ENCODE measurements around the gene TIMP3.

Gene TIMP3

GRCh38 chr22:32862936-32863661 is 61.6 kb downstream of the TIMP3 start:
- no peak overlapping the region for H2AFZ ChIP-seq (ENCODE audit: low read length)

GRCh38 chr22:32864041-32864440 is 62.5 kb downstream of the TIMP3 start:
- no peaks in the 10 kb centered on the region for H3K79me2 ChIP-seq (ENCODE audit: low read length)
- H3K4me2 ChIP-seq (ENCODE audit: low read depth, low read length) = no peak overlapping the region
- no peaks in the 10 kb centered on the region for H4K20me1 ChIP-seq (ENCODE audit: insufficient read depth, low read length)
- H3K9me2 ChIP-seq (replicated peaks; ENCODE audit: insufficient read depth, low read length) = no peaks in the 10 kb centered on the region
- no peaks in the 10 kb centered on the region for H3K9me3 ChIP-seq (replicated peaks; ENCODE audit: insufficient read depth, low read length)
- H2AFZ ChIP-seq (ENCODE audit: low read length) = no peak overlapping the region
- H3F3A ChIP-seq (ENCODE audit: insufficient read depth, low read length) = no peaks in the 10 kb centered on the region
- H3K27ac ChIP-seq (ENCODE audit: low read length) = no peak overlapping the region
- no peak overlapping the region for H3K9ac ChIP-seq (ENCODE audit: low read length)
- no peak for DNase-seq
- TF ChIP-seq EZH2phosphoT487 (IDR thresholded peaks at IDR 0.05; ENCODE audit: low read length) (no peak), EZH2 (optimal IDR thresholded peaks at IDR 0.05; ENCODE audit: low read depth, low read length) (no peak), CTCF (IDR thresholded peaks at IDR 0.05; ENCODE audit: low read length) (no peak)
- H3K4me1 ChIP-seq (ENCODE audit: low read length) = no peaks in the 10 kb centered on the region
- no peaks in the 10 kb centered on the region for H3K27me3 ChIP-seq (replicated peaks; ENCODE audit: insufficient read depth, low read length)
- no peaks in the 10 kb centered on the region for H3K36me3 ChIP-seq (replicated peaks; ENCODE audit: insufficient read depth, low read length)
- no peak overlapping the region for H3K4me3 ChIP-seq (ENCODE audit: low read length)

More at GRCh38 chr22:32862936-32863661, 61.6 kb downstream of the TIMP3 start:
- Histone ChIP-seq H3K27ac (ENCODE audit: low read length) (no peak overlapping the region), H3K27me3 (replicated peaks; ENCODE audit: insufficient read depth, low read length) (no peaks in the 10 kb centered on the region), H3K79me2 (ENCODE audit: low read length) (no peaks in the 10 kb centered on the region), H3K9me2 (replicated peaks; ENCODE audit: insufficient read depth, low read length) (no peaks in the 10 kb centered on the region), H3K9me3 (replicated peaks; ENCODE audit: insufficient read depth, low read length) (no peaks in the 10 kb centered on the region), H3F3A (ENCODE audit: insufficient read depth, low read length) (no peaks in the 10 kb centered on the region), H3K4me3 (ENCODE audit: low read length) (no peak overlapping the region), H3K4me1 (ENCODE audit: low read length) (no peaks in the 10 kb centered on the region), H3K36me3 (replicated peaks; ENCODE audit: insufficient read depth, low read length) (no peaks in the 10 kb centered on the region), H3K4me2 (ENCODE audit: low read depth, low read length) (no peak overlapping the region), H4K20me1 (ENCODE audit: insufficient read depth, low read length) (no peaks in the 10 kb centered on the region), H3K9ac (ENCODE audit: low read length) (no peak overlapping the region)
- DNase-seq = no peak
- TF ChIP-seq EZH2 (optimal IDR thresholded peaks at IDR 0.05; ENCODE audit: low read depth, low read length) = no peak
- TF ChIP-seq EZH2phosphoT487 (IDR thresholded peaks at IDR 0.05; ENCODE audit: low read length) = no peak
- TF ChIP-seq CTCF (IDR thresholded peaks at IDR 0.05; ENCODE audit: low read length) = no peak

GRCh38 chr22:32864596-32864995 is 63.1 kb downstream of the TIMP3 start:
- no peaks in the 10 kb centered on the region for H4K20me1 ChIP-seq (ENCODE audit: insufficient read depth, low read length)
- H3K27ac ChIP-seq (ENCODE audit: low read length) = no peak overlapping the region
- no peaks in the 10 kb centered on the region for H3F3A ChIP-seq (ENCODE audit: insufficient read depth, low read length)
- H3K4me3 ChIP-seq (ENCODE audit: low read length) = no peak overlapping the region
- no peak overlapping the region for H3K9ac ChIP-seq (ENCODE audit: low read length)
- no peak for TF ChIP-seq CTCF (IDR thresholded peaks at IDR 0.05; ENCODE audit: low read length)
- no peak for TF ChIP-seq EZH2 (optimal IDR thresholded peaks at IDR 0.05; ENCODE audit: low read depth, low read length)
- TF ChIP-seq EZH2phosphoT487 (IDR thresholded peaks at IDR 0.05; ENCODE audit: low read length) = no peak
- no peaks in the 10 kb centered on the region for H3K9me2 ChIP-seq (replicated peaks; ENCODE audit: insufficient read depth, low read length)
- no peak overlapping the region for H3K4me2 ChIP-seq (ENCODE audit: low read depth, low read length)
- H3K9me3 ChIP-seq (replicated peaks; ENCODE audit: insufficient read depth, low read length) = no peaks in the 10 kb centered on the region
- H3K4me1 ChIP-seq (ENCODE audit: low read length) = no peaks in the 10 kb centered on the region
- no peak overlapping the region for H2AFZ ChIP-seq (ENCODE audit: low read length)
- no peak for DNase-seq
- H3K36me3 ChIP-seq (replicated peaks; ENCODE audit: insufficient read depth, low read length) = no peaks in the 10 kb centered on the region
- H3K27me3 ChIP-seq (replicated peaks; ENCODE audit: insufficient read depth, low read length) = no peaks in the 10 kb centered on the region
- H3K79me2 ChIP-seq (ENCODE audit: low read length) = no peaks in the 10 kb centered on the region

Measured in MM.1S (cell line).